Osteocyte (in vitro differentiated cells): Measurements from ENCODE around the gene RNPS1. TPM values are rescaled to one million over a fixed set of nuclear protein-coding genes. Genes with fewer than 3 reads are reported as not detected.
"Not testable (repeated sequence)": the region's sequence is repeated elsewhere in the genome, so short reads cannot be mapped to it uniquely, and the experiment has no call there.

Experiments used
- DNase-seq: peaks from one replicate; pipeline ENCODE4 v3.0.0; 2021; ENCODE audit warnings: mixed read lengths; ENCODE audit not compliant: unreplicated experiment; ENCODE audit errors: extremely low spot score
- H3K27ac Mint-ChIP-seq: one replicate; pipeline ENCODE4 v1.8.0; 2021; ENCODE audit warnings: mild to moderate bottlenecking, mixed read lengths; ENCODE audit not compliant: unreplicated experiment
- H3K27me3 Mint-ChIP-seq: one replicate; pipeline ENCODE4 v1.8.0; 2021; ENCODE audit warnings: mixed read lengths; ENCODE audit not compliant: unreplicated experiment
- H3K36me3 Mint-ChIP-seq: one replicate; pipeline ENCODE4 v1.8.0; 2021; ENCODE audit warnings: mixed read lengths; ENCODE audit not compliant: unreplicated experiment
- H3K4me1 Mint-ChIP-seq: one replicate; pipeline ENCODE4 v1.8.0; 2021; ENCODE audit warnings: mixed read lengths; ENCODE audit not compliant: unreplicated experiment
- H3K4me3 Mint-ChIP-seq: one replicate; pipeline ENCODE4 v1.8.0; 2021; ENCODE audit warnings: mild to moderate bottlenecking, moderate library complexity, mixed read lengths; ENCODE audit not compliant: unreplicated experiment
- H3K9me3 Mint-ChIP-seq: one replicate; pipeline ENCODE4 v1.8.0; 2021; ENCODE audit warnings: mixed read lengths; ENCODE audit not compliant: unreplicated experiment
- total RNA-seq: library from RNA; stranded (reverse); gene quantifications from 2 replicates; pipeline ENCODE4 v1.2.1, GENCODE V29; 2021
- TF ChIP-seq, protein P1 (sequence below): fragments of 200-600 bp; sonication (generic); IDR thresholded peaks from 2 replicates; pipeline ENCODE4 v1.5.0; 2021; ENCODE audit warnings: antibody characterized with exemption, mild to moderate bottlenecking, moderate library complexity

RNPS1 gene
- total RNA-seq, 1 donor from 2014 or later = 140 TPM

DNA sequence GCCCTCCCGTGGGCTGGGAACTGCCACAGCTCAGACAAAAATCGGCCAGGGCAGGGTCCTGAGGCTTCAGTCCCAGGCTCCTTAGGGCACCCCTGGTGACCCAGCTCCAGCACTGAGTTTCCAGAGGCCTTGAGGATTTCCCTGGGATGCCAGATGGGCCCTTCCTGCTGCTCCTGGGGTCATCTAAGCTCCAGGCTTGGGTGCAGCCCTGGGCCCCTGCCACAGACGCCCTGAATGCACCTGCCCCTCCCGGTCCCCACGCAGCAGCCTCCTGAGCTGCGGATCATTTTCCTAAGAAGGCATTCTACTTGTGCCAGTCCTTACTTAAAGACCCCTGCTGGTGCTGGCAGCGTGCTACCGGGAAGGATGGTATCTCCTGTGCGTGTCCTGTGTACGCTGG is 6.0 kb upstream of the RNPS1 start:
- Mint-ChIP-seq H3K27me3 (no peaks in the 10 kb centered on the region), H3K4me1 (peaks cover 12% of the 10 kb centered on the region), H3K27ac (no peak overlapping the region), H3K9me3 (no peaks in the 10 kb centered on the region), H3K4me3 (no peak overlapping the region), H3K36me3 (no peaks in the 10 kb centered on the region)
- DNase-seq = no peak
- TF ChIP-seq, protein P1, sequence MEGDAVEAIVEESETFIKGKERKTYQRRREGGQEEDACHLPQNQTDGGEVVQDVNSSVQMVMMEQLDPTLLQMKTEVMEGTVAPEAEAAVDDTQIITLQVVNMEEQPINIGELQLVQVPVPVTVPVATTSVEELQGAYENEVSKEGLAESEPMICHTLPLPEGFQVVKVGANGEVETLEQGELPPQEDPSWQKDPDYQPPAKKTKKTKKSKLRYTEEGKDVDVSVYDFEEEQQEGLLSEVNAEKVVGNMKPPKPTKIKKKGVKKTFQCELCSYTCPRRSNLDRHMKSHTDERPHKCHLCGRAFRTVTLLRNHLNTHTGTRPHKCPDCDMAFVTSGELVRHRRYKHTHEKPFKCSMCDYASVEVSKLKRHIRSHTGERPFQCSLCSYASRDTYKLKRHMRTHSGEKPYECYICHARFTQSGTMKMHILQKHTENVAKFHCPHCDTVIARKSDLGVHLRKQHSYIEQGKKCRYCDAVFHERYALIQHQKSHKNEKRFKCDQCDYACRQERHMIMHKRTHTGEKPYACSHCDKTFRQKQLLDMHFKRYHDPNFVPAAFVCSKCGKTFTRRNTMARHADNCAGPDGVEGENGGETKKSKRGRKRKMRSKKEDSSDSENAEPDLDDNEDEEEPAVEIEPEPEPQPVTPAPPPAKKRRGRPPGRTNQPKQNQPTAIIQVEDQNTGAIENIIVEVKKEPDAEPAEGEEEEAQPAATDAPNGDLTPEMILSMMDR = no peak

DNA sequence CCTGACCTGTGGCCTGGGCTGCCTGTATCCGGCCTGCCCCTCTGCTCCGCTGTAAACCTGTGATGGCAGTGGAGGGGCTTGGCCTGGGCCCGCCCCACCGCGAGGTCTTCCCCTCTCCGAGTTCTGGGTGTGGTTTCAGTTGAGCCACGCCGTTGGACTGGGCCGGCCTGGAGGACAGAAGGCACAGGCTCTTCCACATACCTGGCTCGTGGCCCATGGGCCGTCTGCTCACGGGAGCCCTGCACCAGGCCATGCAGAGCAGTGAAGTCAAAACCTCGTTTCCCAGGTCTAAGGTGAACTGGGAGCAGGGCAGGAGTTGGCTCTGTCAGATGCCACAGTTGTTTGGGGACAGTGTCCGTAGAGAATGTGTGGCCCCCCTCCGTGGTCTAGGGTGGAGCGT is 5.6 kb upstream of the RNPS1 start:
- H3K27ac Mint-ChIP-seq = no peak overlapping the region

DNA sequence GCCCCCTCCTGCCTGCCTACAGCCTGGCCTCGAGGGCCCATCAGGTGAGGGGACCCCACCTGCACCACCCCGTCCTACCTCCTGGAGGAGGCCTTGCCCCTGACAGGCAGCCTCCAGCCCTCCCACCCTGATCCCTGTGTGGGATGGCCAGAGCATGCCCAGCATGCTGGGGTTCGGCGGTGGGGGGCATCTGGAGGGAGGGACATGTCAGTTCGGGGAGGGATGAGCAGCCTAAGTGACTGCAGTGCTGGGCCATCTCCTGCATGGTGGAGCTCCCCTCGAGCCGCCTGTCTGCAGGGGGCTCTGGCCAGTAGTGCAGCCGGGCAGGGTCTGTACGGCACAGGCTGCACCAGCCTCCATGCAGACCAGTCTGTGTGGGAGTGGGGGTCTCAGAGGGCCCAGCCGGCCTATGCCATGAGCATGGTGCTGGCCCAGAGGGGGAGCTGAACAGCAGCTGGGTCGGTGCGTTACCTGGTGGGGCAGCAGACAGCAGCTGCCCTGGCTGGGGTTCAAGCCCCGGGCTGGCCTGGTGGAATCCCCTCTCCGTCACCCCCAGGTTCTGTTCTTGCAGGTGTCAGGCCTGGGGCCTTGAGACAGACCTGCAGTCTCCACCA is 4.0 kb upstream of the RNPS1 start:
- Mint-ChIP-seq H3K4me1 (peaks cover 14% of the 10 kb centered on the region), H3K36me3 (no peaks in the 10 kb centered on the region), H3K4me3 (no peak overlapping the region), H3K27me3 (no peaks in the 10 kb centered on the region), H3K27ac (no peak overlapping the region), H3K9me3 (no peaks in the 10 kb centered on the region)
- TF ChIP-seq, protein P1 = no peak
- no peak for DNase-seq

More for the DNA sequence above, 5.6 kb upstream of the RNPS1 start:
- Mint-ChIP-seq H3K4me3 (no peak overlapping the region), H3K4me1 (peaks cover 12% of the 10 kb centered on the region), H3K9me3 (no peaks in the 10 kb centered on the region), H3K36me3 (no peaks in the 10 kb centered on the region), H3K27me3 (no peaks in the 10 kb centered on the region)
- TF ChIP-seq, protein P1 = no peak
- DNase-seq = no peak

DNA sequence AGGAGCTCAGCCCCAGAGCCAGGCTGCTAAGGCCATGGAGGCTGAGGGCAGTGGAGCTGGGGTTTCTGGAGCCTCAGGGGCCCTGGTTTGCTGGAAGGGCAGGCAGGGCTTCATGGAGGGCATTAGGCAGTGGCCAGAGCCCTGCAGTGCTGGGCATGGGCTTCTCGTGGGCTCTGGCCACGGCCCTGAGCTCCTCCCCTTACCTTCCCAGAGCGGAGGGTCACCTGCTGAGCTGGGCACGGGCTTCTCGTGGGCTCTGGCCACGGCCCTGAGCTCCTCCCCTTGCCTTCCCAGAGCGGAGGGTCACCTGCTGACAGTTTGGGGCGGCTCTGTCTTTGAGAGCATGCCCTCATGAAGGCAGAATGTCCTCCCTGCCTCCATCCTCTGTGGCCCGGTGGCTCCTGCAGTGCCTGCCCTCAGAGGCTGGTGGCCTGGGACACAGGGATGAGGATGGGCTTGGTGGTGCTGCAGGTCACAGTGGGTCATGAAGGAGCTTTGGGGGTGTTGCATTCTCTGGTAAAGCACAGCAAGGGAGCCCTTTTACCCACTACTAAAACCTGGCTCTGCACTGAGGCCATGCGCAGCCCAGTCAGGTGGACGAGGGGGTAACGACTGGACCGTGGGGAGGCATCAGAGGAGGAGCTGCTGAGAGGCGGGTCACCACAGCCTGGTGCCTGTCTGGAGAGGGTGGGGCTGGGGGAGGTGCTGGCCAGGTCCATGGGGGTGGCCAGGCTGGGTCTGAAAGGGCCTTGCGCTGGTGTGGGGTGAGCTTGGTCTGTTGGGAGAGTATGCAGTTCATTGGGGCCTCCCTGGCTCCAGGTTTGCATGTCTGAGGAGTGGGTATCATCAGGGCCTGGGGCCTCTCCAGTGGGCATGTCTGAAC is 2.9 kb upstream of the RNPS1 start:
- Mint-ChIP-seq H3K27me3 (no peaks in the 10 kb centered on the region), H3K4me1 (peaks cover 24% of the 10 kb centered on the region), H3K36me3 (no peaks in the 10 kb centered on the region), H3K9me3 (no peaks in the 10 kb centered on the region), H3K27ac (no peak overlapping the region), H3K4me3 (no peak overlapping the region)
- TF ChIP-seq, protein P1 = no peak
- no peak for DNase-seq

DNA sequence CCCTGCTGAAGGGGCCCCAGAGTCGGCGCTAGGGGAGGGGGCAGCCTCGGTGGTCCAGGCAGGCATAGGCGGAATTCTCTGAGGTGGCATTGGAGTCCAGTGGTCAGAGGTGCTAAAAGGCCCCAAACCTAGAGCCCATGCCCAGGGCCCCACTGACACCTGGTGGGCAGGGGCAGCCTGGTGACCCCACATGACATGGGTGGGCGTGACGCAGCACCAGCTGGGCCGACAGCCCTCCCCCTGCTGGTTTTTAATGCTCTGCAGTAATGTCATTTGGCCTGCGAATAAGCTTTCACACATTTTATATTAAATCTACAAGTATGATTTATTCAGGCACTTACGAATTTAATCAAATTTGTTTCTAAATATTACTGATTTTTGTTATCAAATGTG is 2.1 kb upstream of the RNPS1 start:
- Mint-ChIP-seq H3K9me3 (no peaks in the 10 kb centered on the region), H3K27ac (no peak overlapping the region), H3K4me3 (peak overlapping the region; percentile 88), H3K4me1 (peaks cover 30% of the 10 kb centered on the region), H3K36me3 (no peaks in the 10 kb centered on the region), H3K27me3 (no peaks in the 10 kb centered on the region)
- TF ChIP-seq, protein P1 = no peak
- no peak for DNase-seq

DNA sequence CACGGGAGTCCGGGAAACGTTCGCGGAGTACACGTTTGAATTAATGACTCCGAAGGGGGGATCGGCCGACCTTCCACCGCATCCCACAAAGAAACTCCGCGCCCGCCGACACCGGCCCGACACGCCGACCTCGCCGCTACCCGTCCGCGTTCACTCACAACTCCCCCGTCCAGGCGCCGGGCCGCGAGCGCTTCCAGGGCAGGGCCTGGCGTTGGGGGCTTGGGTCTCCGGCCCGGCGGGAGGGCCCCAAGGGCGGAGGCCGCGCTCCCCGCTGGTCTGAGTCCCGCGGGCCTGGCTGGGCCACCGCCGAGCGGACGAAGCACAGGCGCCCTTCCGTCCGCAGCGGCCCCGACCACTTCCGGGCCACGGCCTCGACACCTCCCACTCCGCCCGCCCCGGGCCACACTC is 417 bp downstream of the RNPS1 start:
- Mint-ChIP-seq H3K4me1 (peaks cover 31% of the 10 kb centered on the region), H3K4me3 (peak overlapping the region; percentile 88), H3K27ac (peak overlapping the region; percentile 98)
- not testable (repeated sequence) for H3K9me3 Mint-ChIP-seq, H3K27me3 Mint-ChIP-seq, DNase-seq, H3K36me3 Mint-ChIP-seq

DNA sequence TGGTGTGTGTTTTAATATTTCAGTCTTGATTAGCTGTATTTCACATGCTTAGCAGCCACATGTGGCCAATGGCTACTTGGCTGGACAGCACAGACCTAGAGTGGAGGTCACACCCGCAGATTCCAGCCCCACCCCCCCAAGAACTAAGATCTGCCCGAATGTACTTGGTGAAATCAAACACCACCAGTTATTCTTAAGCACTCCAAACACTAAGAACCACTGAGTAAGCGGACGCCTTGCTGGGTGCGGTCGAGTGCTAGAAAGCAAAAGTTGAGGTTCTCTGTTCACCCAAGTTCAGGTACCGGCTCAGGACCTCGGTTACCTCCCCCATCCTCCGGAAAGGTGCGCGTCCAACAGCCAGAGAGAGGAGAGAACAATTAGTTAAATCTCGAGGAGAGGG is 1.0 kb downstream of the RNPS1 start:
- Mint-ChIP-seq H3K27ac (peak overlapping the region; percentile 72), H3K4me3 (peak overlapping the region; percentile 88), H3K4me1 (peaks cover 31% of the 10 kb centered on the region), H3K36me3 (peaks cover 10% of the 10 kb centered on the region)
- not testable (repeated sequence) for H3K27me3 Mint-ChIP-seq, H3K9me3 Mint-ChIP-seq, DNase-seq
